ENCODE results near the gene MAMDC4. TPM values are rescaled to one million over a fixed set of nuclear protein-coding genes. Genes with fewer than 3 reads are reported as not detected.
A peak's percentile ranks its signal among the peaks of the same experiment; 100 is the strongest.
"Not testable (repeated sequence)": the region's sequence is repeated elsewhere in the genome, so short reads cannot be mapped to it uniquely, and the experiment has no call there.

MAMDC4 gene
- total RNA-seq, 2 donors from 2014 or later: 11.0 to 61.7 TPM

- TF ChIP-seq, protein P1, sequence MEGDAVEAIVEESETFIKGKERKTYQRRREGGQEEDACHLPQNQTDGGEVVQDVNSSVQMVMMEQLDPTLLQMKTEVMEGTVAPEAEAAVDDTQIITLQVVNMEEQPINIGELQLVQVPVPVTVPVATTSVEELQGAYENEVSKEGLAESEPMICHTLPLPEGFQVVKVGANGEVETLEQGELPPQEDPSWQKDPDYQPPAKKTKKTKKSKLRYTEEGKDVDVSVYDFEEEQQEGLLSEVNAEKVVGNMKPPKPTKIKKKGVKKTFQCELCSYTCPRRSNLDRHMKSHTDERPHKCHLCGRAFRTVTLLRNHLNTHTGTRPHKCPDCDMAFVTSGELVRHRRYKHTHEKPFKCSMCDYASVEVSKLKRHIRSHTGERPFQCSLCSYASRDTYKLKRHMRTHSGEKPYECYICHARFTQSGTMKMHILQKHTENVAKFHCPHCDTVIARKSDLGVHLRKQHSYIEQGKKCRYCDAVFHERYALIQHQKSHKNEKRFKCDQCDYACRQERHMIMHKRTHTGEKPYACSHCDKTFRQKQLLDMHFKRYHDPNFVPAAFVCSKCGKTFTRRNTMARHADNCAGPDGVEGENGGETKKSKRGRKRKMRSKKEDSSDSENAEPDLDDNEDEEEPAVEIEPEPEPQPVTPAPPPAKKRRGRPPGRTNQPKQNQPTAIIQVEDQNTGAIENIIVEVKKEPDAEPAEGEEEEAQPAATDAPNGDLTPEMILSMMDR (IDR thresholded peaks at IDR 0.05): no peak
- Histone ChIP-seq H3K4me1 (no peaks in the 10 kb centered on the region), H3K27ac (no peak overlapping the region), H3K27me3 (no peaks in the 10 kb centered on the region), H3K4me3 (no peak overlapping the region), H3K9me3 (no peaks in the 10 kb centered on the region), H3K36me3 (no peaks in the 10 kb centered on the region), H3K9ac (ENCODE audit: low read depth in 2 of 2, low read length in 2 of 2) (no peak overlapping the region)
- DNase-seq: no peak
- intact Hi-C loops (cut with DNase I): no loop called here
Observed at GRCh38 chr9:136875155-136875554, 23.0 kb downstream of the MAMDC4 start.

DNA sequence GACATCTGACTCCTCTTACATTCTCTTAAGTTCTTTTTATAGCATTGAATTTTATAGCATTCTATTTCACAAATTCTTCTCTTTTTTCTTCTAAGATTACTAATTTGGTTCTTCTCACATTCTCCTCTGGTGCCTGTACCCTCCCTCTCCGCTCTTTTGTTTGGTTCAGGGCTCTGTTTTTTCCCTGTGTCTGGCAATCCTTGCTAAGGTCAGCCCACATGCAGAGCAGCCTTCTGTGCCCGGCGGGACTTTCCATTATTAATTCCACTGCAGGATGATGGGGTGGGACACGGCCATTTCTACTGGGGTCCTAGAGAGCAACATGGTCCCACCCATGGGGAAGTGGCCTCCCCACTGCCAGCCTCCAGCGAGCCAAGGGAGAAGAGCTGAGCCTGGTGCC, 24.3 kb downstream of the MAMDC4 start:
- DNase-seq: no peak
- H3K4me1 ChIP-seq: no peaks in the 10 kb centered on the region
- H3K9ac ChIP-seq (ENCODE audit: low read depth in 2 of 2, low read length in 2 of 2): no peak overlapping the region
- H3K27me3 ChIP-seq: no peaks in the 10 kb centered on the region
- H3K4me3 ChIP-seq: no peak overlapping the region
- TF ChIP-seq, protein P1 (IDR thresholded peaks at IDR 0.05): no peak
- no peaks in the 10 kb centered on the region for H3K9me3 ChIP-seq
- intact Hi-C loops (cut with DNase I): no loop called here
- no peaks in the 10 kb centered on the region for H3K36me3 ChIP-seq
- H3K27ac ChIP-seq: no peak overlapping the region

DNA sequence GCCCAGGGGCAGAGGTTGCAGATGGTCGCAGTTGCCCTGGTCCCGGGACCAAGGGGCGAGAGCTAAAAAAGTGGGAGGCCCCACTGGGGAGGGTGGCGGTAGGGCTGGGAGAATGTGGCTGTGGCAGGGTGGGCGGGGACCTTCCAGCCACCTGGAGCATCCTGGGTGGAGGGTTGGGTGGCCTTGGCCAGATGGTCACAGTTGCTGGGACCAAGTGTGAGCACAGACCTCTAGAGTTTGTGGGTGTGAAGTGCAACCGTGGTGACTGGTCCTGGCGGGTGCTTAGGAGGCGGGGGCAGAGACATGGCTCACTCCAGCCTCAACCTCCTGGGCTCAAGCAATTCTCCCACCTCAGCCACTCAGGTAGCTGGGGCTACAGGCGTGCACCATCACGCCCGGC, 28.5 kb downstream of the MAMDC4 start:
- H3K27me3 ChIP-seq: no peaks in the 10 kb centered on the region
- no peaks in the 10 kb centered on the region for H3K36me3 ChIP-seq
- peaks cover 9% of the 10 kb centered on the region for H3K4me1 ChIP-seq
- TF ChIP-seq, protein P1 (IDR thresholded peaks at IDR 0.05): no peak
- H3K9ac ChIP-seq (ENCODE audit: low read depth in 2 of 2, low read length in 2 of 2): no peak overlapping the region
- DNase-seq: no peak
- no peak overlapping the region for H3K27ac ChIP-seq
- no peaks in the 10 kb centered on the region for H3K9me3 ChIP-seq
- H3K4me3 ChIP-seq: no peak overlapping the region
- intact Hi-C loops (cut with DNase I): loop anchor here (10.0 kb wide), 1 partner anchor 54 kb away; no protein-coding TSS in a partner anchor

DNA sequence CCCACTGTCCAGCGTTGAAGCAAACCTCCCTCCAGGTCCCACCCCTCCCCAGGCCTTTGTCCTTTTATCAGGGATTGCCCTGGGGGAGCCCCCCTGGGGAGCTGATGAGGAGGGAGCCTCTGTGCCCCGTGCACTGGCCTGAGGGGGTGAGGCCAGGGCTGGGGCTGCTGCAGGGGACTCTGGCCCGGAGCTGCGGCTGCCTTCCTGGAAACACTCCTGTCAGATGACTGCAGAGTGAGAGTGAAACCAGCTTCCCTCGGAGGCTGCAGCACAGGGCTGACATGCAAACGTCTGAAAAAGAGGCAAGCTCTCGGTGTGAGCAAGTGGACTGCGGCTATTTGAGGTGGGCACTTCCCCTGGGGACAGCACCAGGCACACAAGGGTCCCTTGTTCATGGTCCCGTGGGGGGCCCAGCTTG, 29.6 kb downstream of the MAMDC4 start:
- TF ChIP-seq, protein P1 (IDR thresholded peaks at IDR 0.05): no peak
- H3K9ac ChIP-seq (ENCODE audit: low read depth in 2 of 2, low read length in 2 of 2): peak overlapping the region; percentile 27 to 70
- DNase-seq: no peak

GRCh38 chr9:136882109-136882946, 30.2 kb downstream of the MAMDC4 start:
- Histone ChIP-seq H3K4me3 (peak overlapping the region; percentile 15), H3K27ac (peak overlapping the region; percentile 75), H3K4me1 (peaks cover 9% of the 10 kb centered on the region), H3K27me3 (no peaks in the 10 kb centered on the region), H3K9me3 (no peaks in the 10 kb centered on the region), H3K9ac (ENCODE audit: low read depth in 2 of 2, low read length in 2 of 2) (peak overlapping the region; percentile 13 to 70), H3K36me3 (no peaks in the 10 kb centered on the region)
- TF ChIP-seq, protein P1 (IDR thresholded peaks at IDR 0.05): no peak
- intact Hi-C loops (cut with DNase I): loop anchor here (10.0 kb wide), 1 partner anchor 52 kb away; no protein-coding TSS in a partner anchor
- peak; percentile 69 for DNase-seq

More for the DNA sequence above, 29.6 kb downstream of the MAMDC4 start:
- Histone ChIP-seq H3K9me3 (no peaks in the 10 kb centered on the region), H3K27me3 (no peaks in the 10 kb centered on the region), H3K27ac (peak overlapping the region; percentile 75), H3K4me1 (peaks cover 9% of the 10 kb centered on the region), H3K36me3 (no peaks in the 10 kb centered on the region), H3K4me3 (peak overlapping the region; percentile 15)
- intact Hi-C loops (cut with DNase I): loop anchor here (10.0 kb wide), 1 partner anchor 53 kb away; no protein-coding TSS in a partner anchor

GRCh38 chr9:136882947-136883283, 30.8 kb downstream of the MAMDC4 start:
- not testable (repeated sequence) for H3K9ac ChIP-seq (ENCODE audit: low read depth in 2 of 2, low read length in 2 of 2); DNase-seq; H3K4me3 ChIP-seq; H3K27me3 ChIP-seq; H3K4me1 ChIP-seq; H3K36me3 ChIP-seq; H3K9me3 ChIP-seq
- peak overlapping the region; percentile 75 for H3K27ac ChIP-seq
- intact Hi-C loops (cut with DNase I): loop anchor here (10.0 kb wide), 1 partner anchor 52 kb away; no protein-coding TSS in a partner anchor

GRCh38 chr9:136883670-136884069, 31.5 kb downstream of the MAMDC4 start:
- not testable (repeated sequence) for H3K4me1 ChIP-seq; H3K4me3 ChIP-seq; H3K9ac ChIP-seq (ENCODE audit: low read depth in 2 of 2, low read length in 2 of 2); H3K27ac ChIP-seq; H3K9me3 ChIP-seq; DNase-seq; H3K27me3 ChIP-seq; H3K36me3 ChIP-seq
- intact Hi-C loops (cut with DNase I): loop anchor here (10.0 kb wide), 1 partner anchor 51 kb away; no protein-coding TSS in a partner anchor
